HG03095 (cell line): ENCODE data around the gene PTCD1.
"Not testable (repeated sequence)": the region's sequence is repeated elsewhere in the genome, so short reads cannot be mapped to it uniquely, and the experiment has no call there.

ENCODE experiments used
- ATAC-seq: cut with Tn5 transposase; IDR thresholded peaks from one replicate; pipeline ENCODE4 v1.9.1; 2021; ENCODE audit warnings: moderate library complexity; ENCODE audit not compliant: unreplicated experiment

PTCD1 gene

DNA sequence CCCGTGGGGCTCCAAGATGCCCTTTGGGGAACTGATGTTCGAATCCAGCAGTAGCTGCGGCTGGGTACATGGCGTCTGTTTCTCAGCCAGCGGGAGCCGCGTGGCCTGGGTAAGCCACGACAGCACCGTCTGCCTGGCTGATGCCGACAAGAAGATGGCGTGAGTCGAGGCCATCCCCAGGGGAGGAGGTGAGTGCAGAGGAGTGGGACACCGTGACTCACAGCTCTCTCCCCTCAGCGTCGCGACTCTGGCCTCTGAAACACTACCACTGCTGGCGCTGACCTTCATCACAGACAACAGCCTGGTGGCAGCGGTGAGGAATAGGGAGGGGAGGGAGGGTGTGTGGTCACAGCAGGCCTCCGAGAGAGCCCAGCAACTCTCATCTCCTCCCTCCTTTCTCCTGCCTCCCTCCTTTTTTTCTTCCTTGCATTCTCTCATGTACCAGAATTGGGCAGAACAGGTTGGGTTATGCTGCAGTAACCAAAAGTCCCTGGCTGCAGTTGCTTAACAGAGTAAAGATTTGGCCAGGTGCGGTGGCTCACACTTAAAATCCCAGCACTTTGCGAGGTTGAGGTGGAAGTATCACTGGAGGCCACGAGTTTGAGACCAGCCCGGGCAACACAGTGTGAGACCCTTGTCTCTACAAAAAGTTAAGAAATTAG is 47.5 kb downstream of the PTCD1 start:
- ATAC-seq: no peak

GRCh38 chr7:99389772-99390171 is 48.8 kb downstream of the PTCD1 start:
- no peak for ATAC-seq

- no peak for ATAC-seq
Observed at GRCh38 chr7:99387912-99388311, 50.7 kb downstream of the PTCD1 start.

DNA sequence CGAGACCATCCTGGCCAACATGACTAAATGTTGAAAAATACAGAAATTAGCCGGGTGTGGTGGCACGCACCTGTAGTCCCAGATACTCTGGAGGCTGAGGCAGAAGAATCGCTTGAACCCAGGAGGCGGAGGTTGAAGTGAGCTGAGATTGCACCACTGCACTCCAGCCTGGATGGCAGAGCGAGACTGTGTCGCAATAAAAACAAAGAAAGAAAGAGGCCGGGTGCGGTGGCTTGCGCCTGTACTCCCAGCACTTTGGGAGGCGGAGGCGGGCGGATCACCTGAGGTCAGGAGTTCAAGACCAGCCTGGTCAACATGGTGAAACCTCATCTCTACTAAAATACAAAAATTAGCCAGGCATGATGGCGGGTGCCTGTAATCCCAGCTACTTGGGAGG is 51.4 kb downstream of the PTCD1 start:
- ATAC-seq: not testable (repeated sequence)

- no peak for ATAC-seq
Observed at GRCh38 chr7:99386584-99387238, 51.9 kb downstream of the PTCD1 start.

DNA sequence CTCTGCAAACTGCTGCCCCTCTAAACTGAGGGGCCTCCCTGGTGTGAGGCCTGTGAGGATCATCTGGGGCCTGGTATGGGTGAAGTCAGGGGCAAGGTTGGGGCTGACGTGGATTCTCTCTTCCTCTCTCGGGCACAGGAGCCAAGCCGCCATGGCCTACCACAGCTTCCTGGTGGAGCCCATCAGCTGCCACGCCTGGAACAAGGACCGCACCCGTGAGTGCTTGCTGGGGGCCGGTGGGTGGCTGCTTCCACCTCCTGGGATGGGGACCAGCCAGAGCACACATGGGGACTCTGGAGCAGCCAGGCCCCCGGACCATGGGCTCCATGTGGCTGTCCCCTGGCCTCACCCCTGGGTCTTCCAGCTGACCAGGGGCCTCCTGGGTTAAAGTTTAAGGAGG is 53.0 kb downstream of the PTCD1 start:
- no peak for ATAC-seq

- no peak for ATAC-seq
Observed at GRCh38 chr7:99384523-99384922, 54.1 kb downstream of the PTCD1 start.

GRCh38 chr7:99383791-99384370 is 54.7 kb downstream of the PTCD1 start:
- no peak for ATAC-seq

- no peak for ATAC-seq
Observed at GRCh38 chr7:99383203-99383602, 55.4 kb downstream of the PTCD1 start.

DNA sequence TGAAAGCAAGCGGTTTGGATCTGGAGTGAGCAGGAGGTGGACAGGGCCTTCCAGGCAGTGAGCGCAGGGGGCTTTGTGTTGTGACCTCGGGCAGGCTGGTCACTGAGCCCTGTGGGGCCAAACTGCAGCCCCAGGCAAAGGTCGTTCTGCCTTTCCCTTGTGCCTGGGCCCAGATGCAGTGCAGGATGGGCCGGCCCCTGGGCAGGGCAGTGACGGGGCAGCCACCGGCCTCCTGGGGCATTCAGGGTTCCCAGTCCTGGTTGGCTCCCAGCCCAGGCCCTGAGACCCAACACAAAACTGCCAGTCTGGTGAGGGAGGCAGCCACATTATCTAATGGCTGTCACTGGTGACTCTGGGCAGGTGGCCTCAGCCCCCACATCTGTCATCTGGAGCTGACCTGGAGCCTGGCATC is 56.9 kb downstream of the PTCD1 start:
- no peak for ATAC-seq

GRCh38 chr7:99380823-99381663 is 57.6 kb downstream of the PTCD1 start:
- ATAC-seq: peak; percentile 55

DNA sequence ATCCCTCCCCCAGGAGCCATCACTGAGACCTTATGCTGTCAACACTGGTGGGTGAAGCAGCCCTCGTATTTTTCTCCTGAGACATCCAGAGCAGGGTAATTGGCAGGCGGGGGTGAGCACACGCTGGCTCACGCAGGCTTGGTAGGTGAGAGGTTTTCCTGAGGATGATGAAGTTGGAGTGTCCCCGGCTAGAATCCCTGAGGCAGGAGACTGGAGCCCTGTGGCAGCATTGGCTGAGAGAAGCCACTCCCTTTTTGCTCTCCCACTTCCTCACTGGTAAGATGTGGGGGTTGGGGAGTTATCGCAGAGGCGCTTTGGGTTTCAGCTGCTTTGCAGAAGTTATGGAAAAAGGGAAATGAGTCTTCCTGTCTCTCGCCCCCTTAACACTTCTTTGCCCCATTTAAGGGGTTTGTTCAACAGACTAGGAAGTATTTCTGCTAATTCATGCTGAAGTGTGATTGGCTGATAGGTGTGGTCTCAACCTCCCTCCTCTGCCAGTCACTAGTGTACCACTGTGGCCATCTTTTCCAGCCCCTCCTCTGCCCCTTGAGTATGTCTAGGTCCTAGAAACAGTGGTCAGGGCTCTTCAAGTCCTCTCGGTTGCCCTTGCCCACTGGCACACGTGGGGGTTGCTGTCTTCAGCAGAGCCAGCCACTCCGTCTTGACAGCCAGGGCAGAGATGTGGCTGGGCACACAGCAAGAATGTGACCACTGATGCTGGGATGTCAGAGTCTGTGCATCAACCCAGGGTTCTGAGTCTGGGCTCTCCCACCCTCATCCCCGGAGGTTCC is 58.4 kb downstream of the PTCD1 start:
- peak; percentile 37 for ATAC-seq

DNA sequence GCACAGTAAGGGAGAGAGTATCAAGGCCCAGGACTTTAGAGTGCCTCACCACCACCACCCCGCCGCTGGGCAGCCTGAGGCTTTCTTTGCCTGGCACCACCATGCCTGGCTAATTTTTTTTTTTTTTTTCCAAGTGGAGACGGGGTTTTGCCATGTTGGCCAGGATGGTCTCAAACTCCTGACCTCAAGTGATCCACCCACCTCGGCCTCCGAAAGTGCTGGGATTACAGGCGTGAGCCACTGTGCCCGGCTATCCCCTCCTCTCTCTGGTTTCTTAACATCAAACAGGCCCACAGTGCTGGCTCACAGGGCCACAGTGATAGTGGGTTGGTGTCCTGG is 58.9 kb downstream of the PTCD1 start:
- ATAC-seq: not testable (repeated sequence)

DNA sequence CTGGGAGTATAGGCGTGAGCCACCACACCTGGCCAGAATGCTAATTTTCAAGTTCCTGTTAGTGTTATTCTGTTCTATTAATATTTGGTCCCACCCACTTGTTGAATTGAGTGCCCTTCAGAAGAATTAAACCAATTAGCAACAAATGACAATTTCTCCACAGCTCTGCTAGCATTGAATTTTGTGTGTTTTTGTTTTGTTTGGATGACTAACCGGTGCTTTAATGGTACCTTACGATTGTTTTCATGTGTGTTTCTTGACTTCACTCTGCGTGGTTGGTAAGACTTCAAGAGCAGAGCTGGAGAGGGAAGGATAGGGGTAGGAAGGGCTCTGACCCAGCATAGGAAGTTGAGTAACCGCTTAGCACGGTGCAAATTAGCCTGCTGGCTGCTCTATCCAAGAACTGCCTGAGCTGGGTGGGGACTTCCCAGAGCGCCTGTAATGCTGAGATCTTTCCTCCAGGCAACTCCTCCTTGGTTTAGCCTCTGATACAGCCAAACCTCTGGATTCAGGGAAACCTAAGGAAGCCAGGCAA is 59.5 kb downstream of the PTCD1 start:
- peak; percentile 28 for ATAC-seq

DNA sequence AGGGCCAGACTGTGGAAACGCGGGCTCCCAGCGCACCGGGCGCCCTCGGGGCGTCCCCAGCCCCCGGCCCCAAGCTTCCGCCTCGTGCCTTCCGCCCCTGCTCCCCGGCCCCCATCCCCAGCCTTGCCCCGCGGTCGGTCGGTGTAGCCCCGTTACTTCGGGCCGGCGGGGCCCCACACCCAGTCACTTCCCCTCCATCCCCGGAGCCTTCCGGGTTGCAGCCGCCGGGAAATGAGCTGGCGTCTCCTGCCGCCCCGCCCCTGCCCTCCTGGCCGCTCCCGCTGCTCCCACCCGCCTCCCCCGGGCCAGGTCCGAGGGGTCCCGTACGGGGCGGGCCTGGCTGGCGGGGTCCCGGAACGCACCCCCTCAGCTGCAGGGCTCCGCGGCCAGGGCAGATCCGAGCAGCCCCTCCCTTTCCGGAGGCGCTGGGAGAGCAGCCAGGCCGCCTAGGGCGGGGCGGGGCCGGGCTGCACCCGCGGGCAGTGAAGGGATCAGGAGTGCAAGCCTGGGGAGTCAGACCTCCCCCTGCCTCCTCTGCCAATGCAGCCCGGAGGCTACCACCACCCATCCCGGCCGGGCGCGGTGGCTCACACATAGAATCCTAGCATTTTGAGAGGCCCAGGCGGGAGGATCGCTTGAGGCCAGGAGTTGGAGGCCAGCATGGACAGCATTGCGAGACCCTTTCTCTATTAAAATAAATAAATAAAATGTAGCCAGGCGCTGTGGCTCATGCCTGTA is 63.4 kb downstream of the PTCD1 start:
- peak; percentile 36 for ATAC-seq

DNA sequence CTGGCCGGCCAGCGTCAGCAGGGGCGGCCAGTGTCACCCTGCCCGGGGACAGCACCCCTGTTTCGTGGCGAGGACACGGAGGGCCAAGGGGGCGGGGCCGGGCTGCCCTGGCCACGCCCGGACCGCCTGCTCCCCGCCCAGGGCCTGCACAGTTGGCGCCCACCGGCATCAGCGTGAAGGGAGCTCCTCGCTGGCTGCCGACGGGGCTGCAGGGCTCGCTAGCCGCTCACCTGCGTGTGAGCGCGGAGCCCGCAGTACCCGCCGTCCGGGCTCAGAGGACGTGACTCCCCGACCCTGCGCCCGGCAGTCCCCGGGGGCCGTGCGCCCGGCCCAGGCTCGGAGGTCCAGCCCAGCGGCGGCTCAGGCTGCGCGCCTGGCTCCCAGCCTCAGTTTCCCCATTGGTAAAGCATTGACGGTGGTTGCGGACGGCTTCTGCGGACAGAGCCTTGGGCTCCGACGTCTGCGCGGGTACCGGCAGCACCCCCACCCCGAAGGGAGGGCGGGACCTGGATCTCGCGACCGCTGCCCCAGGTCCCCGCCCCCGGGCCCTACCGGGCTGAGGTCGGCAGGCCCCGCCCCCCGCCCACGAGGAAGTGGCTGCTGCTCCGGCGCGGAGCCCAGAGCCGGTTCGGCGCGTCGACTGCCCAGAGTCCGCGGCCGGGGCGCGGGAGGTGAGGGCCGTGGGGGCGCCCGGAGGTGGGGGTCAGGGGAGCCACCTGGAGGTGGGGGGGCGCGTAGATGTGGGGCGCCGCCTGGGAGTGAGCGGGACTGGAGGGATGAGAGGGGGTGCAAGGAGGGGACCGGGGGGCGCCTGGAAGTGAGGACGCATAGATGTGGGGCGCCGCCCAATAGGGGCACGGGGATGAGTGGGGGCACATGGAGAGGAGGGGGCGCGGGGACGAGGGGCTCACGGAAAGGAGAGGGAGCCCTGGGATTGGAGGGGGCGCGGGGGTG is 64.2 kb downstream of the PTCD1 start, which contains the start of gene ARPC1B:
ARPC1B (plus strand) TSS at position 620 of the 954 bp plus-strand sequence. CDS start 10,985 bp downstream, outside the sequence.
- ATAC-seq: peak; percentile 52

GRCh38 chr7:99373091-99374066 is 65.2 kb downstream of the PTCD1 start:
- ATAC-seq: no peak
